Astrocyte of the spinal cord (primary cell): ENCODE results near the gene SRGAP1.
"Not testable (repeated sequence)": the region's sequence is repeated elsewhere in the genome, so short reads cannot be mapped to it uniquely, and the experiment has no call there.

Experiments
- DNase-seq: peaks from one replicate; pipeline ENCODE4 v3.0.0; 2011; ENCODE audit warnings: low read depth, low spot score
- H3K4me3 ChIP-seq: 2 replicates; pipeline ENCODE4 v1.5.1; 2011; ENCODE audit warnings: low read depth, mild to moderate bottlenecking, low read length, moderate library complexity
- CTCF ChIP-seq: IDR thresholded peaks from 2 replicates; pipeline ENCODE4 v1.5.1; 2012; ENCODE audit warnings: low read depth, mild to moderate bottlenecking, low read length, inconsistent platforms
- in situ Hi-C: cut with HindIII; loops from 2 replicates; pipeline ENCODE4 v1.10.0; 2017; ENCODE audit warnings: low sequenced_read_pairs

SRGAP1 gene

DNA sequence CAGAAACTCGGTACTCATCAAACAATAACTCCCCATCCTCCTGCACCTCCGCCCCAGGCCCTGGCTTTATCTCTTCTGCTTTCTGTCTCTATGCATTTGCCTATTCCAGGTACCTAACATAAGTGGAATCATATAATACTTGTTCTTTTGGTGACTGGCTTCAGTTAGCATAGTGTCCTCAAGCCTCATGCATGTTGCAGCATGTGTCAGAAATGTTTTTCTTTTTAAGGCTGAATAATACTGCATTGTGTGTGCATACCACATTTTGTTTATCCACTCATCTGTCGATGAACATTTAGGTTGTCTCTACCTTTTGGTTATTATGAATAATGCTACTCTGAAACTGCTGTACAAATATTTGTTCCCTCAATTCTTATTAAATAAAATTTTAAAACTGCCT lies 260.5 kb downstream of the SRGAP1 start:
- H3K4me3 ChIP-seq, result no peak overlapping the region
- TF ChIP-seq CTCF, result no peak
- in situ Hi-C loops, result no loop called here
- DNase-seq, result no peak

DNA sequence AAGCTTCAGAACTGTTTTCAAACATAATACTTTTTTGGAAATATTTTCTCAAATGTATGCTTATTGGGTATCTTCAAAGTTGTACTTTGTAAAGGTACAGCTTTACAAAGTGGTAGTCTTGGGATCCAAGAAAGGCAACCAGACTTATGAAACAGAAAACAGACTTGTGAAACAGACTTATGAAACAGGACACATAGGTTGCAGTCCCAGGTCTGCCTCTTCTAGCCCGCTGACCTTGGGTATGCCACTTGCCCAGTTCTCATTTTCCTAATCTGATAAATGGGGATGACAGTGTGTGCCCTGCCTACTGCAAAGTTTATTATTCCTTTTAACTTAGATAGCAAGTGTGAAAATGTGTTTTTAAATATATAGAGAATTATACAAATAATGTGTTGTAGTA lies 263.3 kb downstream of the SRGAP1 start:
- no peak for TF ChIP-seq CTCF
- no peak for DNase-seq
- in situ Hi-C loops, result no loop called here
- H3K4me3 ChIP-seq, result no peak overlapping the region

- DNase-seq, result no peak
- in situ Hi-C loops, result no loop called here
- TF ChIP-seq CTCF, result no peak
- no peak overlapping the region for H3K4me3 ChIP-seq
Observed at GRCh38 chr12:64109706-64110105, 265.2 kb downstream of the SRGAP1 start.

- DNase-seq, result no peak
- in situ Hi-C loops, result no loop called here
- no peak for TF ChIP-seq CTCF
Observed at GRCh38 chr12:64110864-64111263, 266.4 kb downstream of the SRGAP1 start.

DNA sequence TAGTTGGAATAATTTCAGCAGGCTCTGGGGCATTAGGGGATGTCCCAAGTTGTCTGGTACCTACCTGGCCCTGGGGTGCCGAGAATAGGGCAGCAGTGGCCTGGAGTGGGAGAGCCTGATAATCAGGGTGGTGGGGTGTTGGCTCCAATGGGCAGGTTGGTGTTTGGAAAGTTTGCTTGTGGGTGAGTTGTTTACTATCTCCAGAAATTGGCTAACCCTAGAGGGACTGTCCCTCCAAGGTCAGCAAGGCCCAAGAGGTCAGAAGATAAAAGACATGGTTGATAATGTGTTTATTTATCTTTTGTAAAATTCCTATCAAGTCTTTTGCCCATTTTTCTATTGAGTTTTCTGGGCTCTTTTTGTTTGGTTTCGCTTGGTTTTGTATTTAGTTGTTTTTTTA lies 272.5 kb downstream of the SRGAP1 start:
- no peak for TF ChIP-seq CTCF
- DNase-seq, result no peak
- no peak overlapping the region for H3K4me3 ChIP-seq
- in situ Hi-C loops, result no loop called here

More at GRCh38 chr12:64110864-64111263, 266.4 kb downstream of the SRGAP1 start:
- H3K4me3 ChIP-seq, result no peak overlapping the region

DNA sequence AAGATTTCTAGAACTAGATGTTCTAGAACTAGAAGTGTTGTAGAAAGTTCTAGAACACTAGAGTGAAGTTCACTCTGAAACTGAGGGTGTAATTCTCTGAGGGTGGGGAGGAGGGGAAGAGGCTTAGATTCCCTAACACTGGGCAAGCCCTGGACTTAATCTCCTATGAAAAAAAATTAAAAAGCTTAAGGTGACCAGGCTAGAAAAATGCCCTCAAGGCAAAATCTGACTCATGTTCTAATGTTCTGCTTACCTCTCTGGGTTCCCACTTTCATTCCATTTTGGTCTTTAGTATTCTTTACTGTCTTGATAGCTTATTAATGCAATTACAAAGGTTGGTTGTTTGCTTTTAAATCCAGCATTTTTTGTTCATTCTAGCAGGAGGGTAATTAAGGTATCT lies 276.1 kb downstream of the SRGAP1 start:
- in situ Hi-C loops, result no loop called here
- no peak for TF ChIP-seq CTCF
- H3K4me3 ChIP-seq, result no peak overlapping the region
- no peak for DNase-seq

GRCh38 chr12:64121086-64121485 lies 276.6 kb downstream of the SRGAP1 start:
- H3K4me3 ChIP-seq, DNase-seq, in situ Hi-C loops: not testable (repeated sequence)
